ENCODE results near the gene OLFML3. TPM values are rescaled to one million over a fixed set of nuclear protein-coding genes. Genes with fewer than 3 reads are reported as not detected.
A peak's percentile ranks its signal among the peaks of the same experiment; 100 is the strongest.

The OLFML3 gene
- total and polyA plus RNA-seq, 2 donors (not counting 3 experiments of a cell fraction or from before 2014, with no cell fraction given): 3.4 to 3.9 TPM

- peaks cover 26% of the 10 kb centered on the region for H3K4me1 ChIP-seq (ENCODE audit: control insufficient read depth, extremely low read depth, insufficient read depth, low read length)
- peak overlapping the region; percentile 50 for H3K4me2 ChIP-seq (ENCODE audit: insufficient read depth, low read length)
- DNase-seq (ENCODE audit: low read depth, low spot score) (peak; percentile 84), FAIRE-seq (peak; percentile 43)
- H3K36me3 ChIP-seq (ENCODE audit: control insufficient read depth in 2 of 2, extremely low read depth in 1 of 2, insufficient read depth in 2 of 2, low read length in 2 of 2): no peaks in the 10 kb centered on the region
- BruUV-seq (replicated peaks): no TSS peak
- H3K79me2 ChIP-seq (ENCODE audit: control insufficient read depth, insufficient read depth, low read length): peaks cover 60% of the 10 kb centered on the region
- H3K9ac ChIP-seq (replicated peaks; ENCODE audit: extremely low read depth, insufficient read depth, low read length): peak overlapping the region; percentile 89
- H3K9me3 ChIP-seq (replicated peaks; ENCODE audit: control insufficient read depth, insufficient read depth, low read length): no peaks in the 10 kb centered on the region
- no peak for TF ChIP-seq FOS (IDR thresholded peaks at IDR 0.05; ENCODE audit: borderline replicate concordance, insufficient read depth, low read length)
- TF ChIP-seq GATA2 (IDR thresholded peaks at IDR 0.05; ENCODE audit: insufficient read depth, insufficient read length, low read depth, low read length): no peak
- no peak for TF ChIP-seq POLR2AphosphoS5 (IDR thresholded peaks at IDR 0.05; ENCODE audit: insufficient read depth, low read depth, low read length)
- TF ChIP-seq CTCF (IDR thresholded peaks at IDR 0.05; ENCODE audit: extremely low read depth in 1 of 2, insufficient read depth in 1 of 2, low read depth in 1 of 2, low read length in 2 of 2): no peak
- no peak for TF ChIP-seq EZH2 (IDR thresholded peaks at IDR 0.05; ENCODE audit: borderline replicate concordance, low read depth, low read length, severe bottlenecking)
- TF ChIP-seq, protein P1, sequence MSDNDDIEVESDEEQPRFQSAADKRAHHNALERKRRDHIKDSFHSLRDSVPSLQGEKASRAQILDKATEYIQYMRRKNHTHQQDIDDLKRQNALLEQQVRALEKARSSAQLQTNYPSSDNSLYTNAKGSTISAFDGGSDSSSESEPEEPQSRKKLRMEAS (IDR thresholded peaks at IDR 0.05; ENCODE audit: insufficient read depth, insufficient read length): no peak
- no peak for TF ChIP-seq MYC (IDR thresholded peaks at IDR 0.05; ENCODE audit: low read depth, low read length)
- no peak for TF ChIP-seq POLR2A (IDR thresholded peaks at IDR 0.05; ENCODE audit: low read depth, low read length)
- TF ChIP-seq JUN (IDR thresholded peaks at IDR 0.05; ENCODE audit: borderline replicate concordance, insufficient read depth, insufficient read length, low read depth): no peak
- intact Hi-C loops (cut with micrococcal nuclease) (loop anchor here (1.0 to 2.0 kb wide), 2 partner anchors 17 to 46 kb away; no protein-coding TSS in a partner anchor), dilution Hi-C loops (cut with MboI; ENCODE audit: extremely low pct_ligation_motif_present, low sequenced_read_pairs) (no loop called here)
- H3K4me3 ChIP-seq (replicated peaks in 1 of 3; ENCODE audit: insufficient read depth in 1 of 3, low read depth in 1 of 3, low read length in 3 of 3): peak overlapping the region; percentile 63 to 68 (median 65)
- H3K27me3 ChIP-seq (ENCODE audit: control insufficient read depth in 2 of 2, insufficient read depth in 2 of 2, low read length in 2 of 2): no peaks in the 10 kb centered on the region
- no peak overlapping the region for H2AFZ ChIP-seq (ENCODE audit: low read depth, low read length)
- no peaks in the 10 kb centered on the region for H3K9me1 ChIP-seq (replicated peaks; ENCODE audit: control insufficient read depth, extremely low read depth, insufficient read depth, low read length)
- H4K20me1 ChIP-seq (replicated peaks; ENCODE audit: control insufficient read depth, extremely low read depth, insufficient read depth, low read length): no peaks in the 10 kb centered on the region
- POLR2A ChIA-PET: interaction anchor here (1.0 to 2.1 kb wide), 4 partner anchors 17 to 118 kb away, joined by 3 to 8 read pairs (median 4); partner anchors contain the start of genes AP4B1, DCLRE1B and RSBN1
- H3K27ac ChIP-seq (ENCODE audit: insufficient read depth, low read depth, low read length): peak overlapping the region; percentile 72
- CTCF ChIA-PET: interaction anchor here (0.6 to 6.8 kb wide), 22 partner anchors 9 to 1678 kb away, joined by 3 to 54 read pairs (median 4); partner anchors contain the start of genes AP4B1, DCLRE1B and RSBN1
Observed at GRCh38 chr1:113930499-113931161, 48.6 kb upstream of the OLFML3 start.
